Measurements from ENCODE around the gene DMAP1. TPM values are rescaled to one million over a fixed set of nuclear protein-coding genes. Genes with fewer than 3 reads are reported as not detected.

Gene DMAP1
- total RNA-seq, 2 experiments from 2014 or later = 30.2 to 34.8 TPM

DNA sequence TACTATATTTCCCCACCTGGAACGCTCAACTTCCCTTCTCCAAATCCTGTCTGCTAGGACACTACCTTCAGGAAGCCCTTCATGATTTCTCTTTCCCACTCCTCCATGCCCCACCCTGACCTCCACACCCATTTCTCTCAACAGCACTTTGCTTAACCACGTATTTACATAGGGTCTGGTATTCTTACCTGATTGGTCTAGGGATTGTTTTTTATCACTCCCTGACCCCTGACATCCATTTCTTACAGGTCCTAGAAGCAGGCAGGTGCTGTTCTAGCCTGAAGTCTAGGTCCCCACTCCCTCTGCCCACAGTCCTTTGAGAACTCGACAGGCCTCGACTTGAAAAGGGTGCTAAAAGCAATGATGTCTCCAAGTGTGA is 47.5 kb downstream of the DMAP1 start:
- H3K36me3 Mint-ChIP-seq (ENCODE audit: low read depth) = no peaks in the 10 kb centered on the region
- no peak for ATAC-seq
- H3K27ac Mint-ChIP-seq = no peak overlapping the region

DNA sequence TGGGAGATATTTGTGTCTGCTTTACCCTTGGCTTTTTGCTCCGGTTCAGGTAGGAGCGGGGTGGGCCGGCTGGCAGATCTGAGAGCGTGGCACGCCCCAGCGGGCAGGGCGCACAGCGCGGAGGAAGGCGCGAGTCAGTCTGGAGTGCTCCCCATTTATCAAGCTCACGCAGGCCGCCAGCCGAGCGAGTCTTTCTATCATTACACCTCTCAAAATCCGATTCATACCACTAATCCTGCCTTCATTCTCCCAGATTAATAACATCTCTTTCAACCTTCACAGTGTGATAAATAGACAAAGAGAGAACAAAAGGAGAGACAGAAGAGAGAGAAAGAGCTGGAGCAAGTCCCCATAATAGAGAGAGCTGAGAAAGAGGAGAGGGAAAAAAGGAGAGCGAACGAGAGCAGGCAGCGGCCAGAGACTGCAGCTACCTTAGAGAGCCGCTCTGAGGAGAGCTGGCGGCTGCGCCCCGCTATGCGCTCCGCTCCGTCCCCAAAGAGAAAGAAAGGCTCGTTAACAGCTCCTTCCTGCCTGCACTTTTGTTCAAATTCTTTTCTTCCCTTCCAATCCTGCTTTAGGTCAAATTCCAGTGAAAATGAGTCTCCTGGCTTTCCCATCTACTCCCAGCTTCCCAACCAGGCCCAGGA is 48.0 kb downstream of the DMAP1 start:
- intact Hi-C loops (cut with DNase I, micrococcal nuclease) = no loop called here
- POLR2A ChIA-PET = no interaction called here
- no peak for ATAC-seq
- H3K4me3 Mint-ChIP-seq = no peak overlapping the region
- no peak for DNase-seq
- no peak overlapping the region for H3K27ac Mint-ChIP-seq
- CTCF ChIA-PET = interaction anchor here (1.2 kb wide), 1 partner anchor 9 kb away, joined by 4 read pairs; no protein-coding TSS in a partner anchor
- H3K9me3 Mint-ChIP-seq (ENCODE audit: low read depth) = no peaks in the 10 kb centered on the region
- H3K36me3 Mint-ChIP-seq (ENCODE audit: low read depth) = no peaks in the 10 kb centered on the region
- peaks cover 13% of the 10 kb centered on the region for H3K4me1 Mint-ChIP-seq
- H3K27me3 Mint-ChIP-seq = no peaks in the 10 kb centered on the region

More for the DNA sequence above, 47.5 kb downstream of the DMAP1 start:
- no peaks in the 10 kb centered on the region for H3K27me3 Mint-ChIP-seq
- peaks cover 10% of the 10 kb centered on the region for H3K4me1 Mint-ChIP-seq
- intact Hi-C loops (cut with DNase I, micrococcal nuclease) = no loop called here
- no peak overlapping the region for H3K4me3 Mint-ChIP-seq
- ChIA-PET POLR2A (no interaction called here), CTCF (no interaction called here)
- H3K9me3 Mint-ChIP-seq (ENCODE audit: low read depth) = no peaks in the 10 kb centered on the region
- DNase-seq = no peak

DNA sequence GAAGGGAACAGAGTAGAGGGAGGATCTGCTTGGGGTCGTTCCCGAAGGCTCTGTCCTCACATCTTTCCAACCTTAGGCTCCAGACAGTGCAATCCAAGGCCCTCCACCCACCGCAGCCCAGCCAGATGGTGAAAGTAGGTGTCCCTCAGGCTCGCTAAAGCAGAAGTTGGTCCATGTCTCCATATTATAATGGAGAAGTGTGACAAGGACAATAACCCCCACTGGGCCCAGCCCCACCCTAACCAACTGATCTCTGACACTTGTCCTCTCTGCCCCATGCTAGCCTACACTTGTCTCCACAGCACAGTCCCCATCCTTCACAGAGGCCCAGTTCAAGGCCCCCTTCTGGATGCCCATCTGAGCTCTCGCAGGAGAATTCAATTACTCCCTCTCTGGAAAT is 48.7 kb downstream of the DMAP1 start:
- intact Hi-C loops (cut with DNase I, micrococcal nuclease) = no loop called here
- ChIA-PET CTCF (interaction anchor here (1.2 kb wide), 1 partner anchor 10 kb away, joined by 4 read pairs; no protein-coding TSS in a partner anchor), POLR2A (no interaction called here)
- peaks cover 13% of the 10 kb centered on the region for H3K4me1 Mint-ChIP-seq
- DNase-seq (no peak), ATAC-seq (no peak)
- H3K27me3 Mint-ChIP-seq = no peaks in the 10 kb centered on the region
- H3K27ac Mint-ChIP-seq = no peak overlapping the region
- H3K36me3 Mint-ChIP-seq (ENCODE audit: low read depth) = no peaks in the 10 kb centered on the region
- H3K4me3 Mint-ChIP-seq = no peak overlapping the region
- no peaks in the 10 kb centered on the region for H3K9me3 Mint-ChIP-seq (ENCODE audit: low read depth)

DNA sequence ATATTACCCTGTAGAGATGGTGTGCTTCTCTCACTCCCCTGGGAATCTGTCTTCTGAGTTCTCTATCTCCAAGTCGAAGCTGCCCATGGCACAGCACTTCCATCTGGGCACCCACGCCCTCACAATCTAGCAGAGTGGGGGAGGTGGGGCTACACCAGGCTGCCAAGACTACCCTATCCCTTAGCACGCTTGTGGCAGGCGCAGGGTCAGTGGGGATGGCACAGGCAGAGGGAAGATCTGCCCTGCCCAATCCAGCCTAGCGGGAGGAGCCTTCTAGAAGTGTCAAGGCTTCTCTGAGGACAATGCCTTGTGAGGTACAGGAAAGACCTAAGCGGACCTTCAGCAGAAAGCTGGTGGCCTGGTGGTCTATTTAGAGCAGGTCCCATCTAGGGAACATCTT is 49.1 kb downstream of the DMAP1 start:
- ChIA-PET CTCF (interaction anchor here (1.2 kb wide), 1 partner anchor 10 kb away, joined by 4 read pairs; no protein-coding TSS in a partner anchor), POLR2A (no interaction called here)
- intact Hi-C loops (cut with DNase I, micrococcal nuclease) = no loop called here
- Mint-ChIP-seq H3K27ac (no peak overlapping the region), H3K4me3 (no peak overlapping the region), H3K4me1 (peaks cover 13% of the 10 kb centered on the region), H3K9me3 (ENCODE audit: low read depth) (no peaks in the 10 kb centered on the region), H3K36me3 (ENCODE audit: low read depth) (no peaks in the 10 kb centered on the region), H3K27me3 (no peaks in the 10 kb centered on the region)
- ATAC-seq (no peak), DNase-seq (no peak)

DNA sequence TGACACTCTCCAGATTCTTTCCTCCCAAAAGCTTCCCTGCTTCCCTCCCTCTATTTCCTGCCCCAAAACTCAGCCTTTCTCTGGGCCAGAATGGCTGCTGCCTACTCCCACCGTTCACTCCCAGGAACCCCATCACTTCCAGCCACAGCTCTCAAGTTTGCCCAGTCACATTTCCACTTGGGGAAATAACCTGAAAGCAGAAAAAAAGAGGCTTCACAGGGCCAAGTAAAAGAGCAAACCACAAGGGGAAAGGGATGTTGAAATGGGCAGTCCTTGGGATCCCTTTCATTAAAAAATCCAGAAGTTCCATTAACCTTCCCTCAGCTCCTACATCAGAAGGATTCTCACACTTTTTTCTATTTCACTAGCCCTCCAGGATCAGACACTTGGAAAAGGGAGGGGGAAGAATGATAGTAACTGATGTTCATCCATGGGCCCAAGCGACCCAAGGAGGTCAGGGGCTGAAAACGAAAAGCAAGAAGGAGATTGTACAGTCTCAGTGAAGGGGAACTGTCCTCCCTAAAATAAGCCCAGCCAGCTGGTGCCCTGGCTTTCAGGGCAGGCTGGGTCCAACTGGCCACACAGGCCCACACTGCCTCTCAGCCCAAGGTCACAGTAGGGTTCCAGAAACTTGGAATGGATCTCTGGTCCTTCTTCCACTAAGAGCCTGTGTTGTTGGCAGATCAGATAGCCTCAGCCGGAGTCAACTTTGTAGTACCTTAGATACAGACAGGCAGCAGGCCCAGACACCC is 49.7 kb downstream of the DMAP1 start:
- ChIA-PET POLR2A (no interaction called here), CTCF (no interaction called here)
- ATAC-seq = no peak
- no peak overlapping the region for H3K4me3 Mint-ChIP-seq
- no peak for DNase-seq
- no peak overlapping the region for H3K27ac Mint-ChIP-seq
- peaks cover 13% of the 10 kb centered on the region for H3K4me1 Mint-ChIP-seq
- H3K36me3 Mint-ChIP-seq (ENCODE audit: low read depth) = no peaks in the 10 kb centered on the region
- H3K9me3 Mint-ChIP-seq (ENCODE audit: low read depth) = no peaks in the 10 kb centered on the region
- no peaks in the 10 kb centered on the region for H3K27me3 Mint-ChIP-seq
- intact Hi-C loops (cut with DNase I, micrococcal nuclease) = no loop called here

DNA sequence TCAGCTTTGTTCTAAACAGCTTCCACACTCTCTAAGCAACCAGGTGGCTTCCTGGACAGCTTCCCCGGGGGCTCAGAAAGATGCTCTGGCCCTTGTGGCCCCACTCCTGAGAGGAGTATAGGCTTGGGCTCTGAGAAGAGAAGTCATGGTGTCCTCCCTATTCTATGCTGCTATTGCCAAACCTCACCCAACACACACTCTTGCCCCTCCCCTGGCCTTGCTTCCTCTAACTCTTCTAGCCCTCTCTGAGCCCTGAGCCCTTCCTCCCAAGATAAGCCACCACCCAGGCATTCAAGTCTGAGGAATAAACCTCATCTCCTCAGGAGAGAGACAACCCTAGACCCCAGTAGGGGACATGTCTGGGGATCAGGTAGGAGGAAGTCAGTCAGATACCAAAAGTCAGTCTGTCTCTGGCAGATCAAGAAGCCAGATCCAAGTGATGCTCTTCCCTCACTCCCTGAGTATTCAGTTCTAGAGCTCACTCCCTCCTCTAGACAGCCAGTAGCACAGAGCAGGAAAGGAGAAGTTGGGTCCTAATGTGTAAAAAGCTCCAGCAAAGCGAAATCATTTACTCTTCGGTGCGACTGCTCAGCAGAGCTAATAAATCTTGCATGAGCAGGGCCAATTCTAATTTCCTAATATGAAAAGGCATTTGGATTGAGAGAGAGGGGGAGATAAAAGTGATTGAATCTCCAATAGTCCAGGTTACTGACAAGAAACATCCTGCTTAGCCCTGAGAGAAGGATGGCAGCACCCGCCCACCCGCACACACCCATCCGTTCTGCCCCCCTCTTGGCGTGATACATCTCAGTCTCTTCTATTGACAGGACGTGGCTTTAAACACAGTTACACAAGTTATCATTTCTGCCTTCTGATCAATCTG is 50.5 kb downstream of the DMAP1 start:
- no peak overlapping the region for H3K27ac Mint-ChIP-seq
- no peak overlapping the region for H3K4me3 Mint-ChIP-seq
- POLR2A ChIA-PET = no interaction called here
- H3K27me3 Mint-ChIP-seq = no peaks in the 10 kb centered on the region
- peaks cover 13% of the 10 kb centered on the region for H3K4me1 Mint-ChIP-seq
- intact Hi-C loops (cut with DNase I, micrococcal nuclease) = no loop called here
- H3K36me3 Mint-ChIP-seq (ENCODE audit: low read depth) = no peaks in the 10 kb centered on the region
- no peaks in the 10 kb centered on the region for H3K9me3 Mint-ChIP-seq (ENCODE audit: low read depth)
- CTCF ChIA-PET = no interaction called here
- peak; percentile 26 for ATAC-seq
- DNase-seq = peak; percentile 24

DNA sequence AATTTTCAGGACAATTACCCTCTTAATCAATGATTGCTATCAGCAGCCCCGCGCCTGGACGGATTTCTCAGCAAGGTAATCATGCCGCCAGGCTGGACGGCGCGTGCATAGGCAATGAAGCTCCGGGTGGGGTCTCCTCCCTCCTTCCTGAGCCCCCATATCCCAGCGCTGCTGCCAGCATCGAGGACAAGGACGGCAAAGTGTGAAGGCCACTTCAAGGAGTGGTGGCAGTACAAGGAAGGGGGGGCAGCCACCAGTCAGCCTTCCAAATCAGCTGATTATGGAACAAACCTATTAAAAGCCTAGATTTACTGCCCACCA is 51.1 kb downstream of the DMAP1 start:
- H3K36me3 Mint-ChIP-seq (ENCODE audit: low read depth) = no peaks in the 10 kb centered on the region
- DNase-seq (no peak), ATAC-seq (no peak)
- ChIA-PET CTCF (no interaction called here), POLR2A (no interaction called here)
- H3K27me3 Mint-ChIP-seq = no peaks in the 10 kb centered on the region
- H3K9me3 Mint-ChIP-seq (ENCODE audit: low read depth) = no peaks in the 10 kb centered on the region
- intact Hi-C loops (cut with DNase I, micrococcal nuclease) = no loop called here
- no peak overlapping the region for H3K27ac Mint-ChIP-seq
- peaks cover 17% of the 10 kb centered on the region for H3K4me1 Mint-ChIP-seq
- H3K4me3 Mint-ChIP-seq = no peak overlapping the region

DNA sequence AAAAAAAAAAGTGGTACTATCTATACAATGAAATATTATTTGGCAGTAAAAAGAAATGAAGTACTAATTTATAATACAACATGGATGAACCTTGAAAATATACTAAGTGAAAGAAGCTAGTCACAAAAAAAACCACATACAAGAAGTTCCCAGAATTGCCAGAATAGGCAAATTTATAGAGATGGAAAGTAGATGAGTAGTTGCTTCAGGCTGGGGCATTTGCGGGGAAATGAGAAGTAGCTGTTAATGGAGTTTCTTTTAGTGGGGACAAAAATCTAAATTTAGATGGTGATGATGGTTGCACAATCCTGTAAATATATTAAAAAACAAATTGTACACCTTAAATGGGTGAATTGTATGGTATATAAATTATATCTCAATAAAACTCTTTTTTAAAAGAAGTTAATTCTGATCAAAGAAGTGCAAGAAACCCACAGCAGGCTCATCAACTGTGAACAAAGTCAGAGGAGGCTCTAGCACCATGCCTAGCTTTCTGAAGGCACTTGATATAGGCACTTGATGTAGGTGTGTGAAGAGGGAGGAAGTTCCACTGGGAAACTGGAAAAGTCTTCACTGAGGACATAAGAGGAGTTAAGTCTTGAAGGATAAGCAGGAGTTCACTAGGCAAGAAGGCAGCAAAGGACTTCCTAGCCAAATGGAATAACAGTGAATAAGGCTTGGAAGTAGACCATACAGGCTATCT is 52.5 kb downstream of the DMAP1 start:
- H3K4me3 Mint-ChIP-seq = no peak overlapping the region
- H3K9me3 Mint-ChIP-seq (ENCODE audit: low read depth) = no peaks in the 10 kb centered on the region
- DNase-seq (no peak), ATAC-seq (no peak)
- H3K27ac Mint-ChIP-seq = no peak overlapping the region
- H3K27me3 Mint-ChIP-seq = no peaks in the 10 kb centered on the region
- intact Hi-C loops (cut with DNase I, micrococcal nuclease) = no loop called here
- CTCF ChIA-PET = interaction anchor here (1.1 kb wide), 1 partner anchor 48 kb away, joined by 3 read pairs; no protein-coding TSS in a partner anchor
- no peaks in the 10 kb centered on the region for H3K36me3 Mint-ChIP-seq (ENCODE audit: low read depth)
- peaks cover 17% of the 10 kb centered on the region for H3K4me1 Mint-ChIP-seq
- POLR2A ChIA-PET = interaction anchor here (1.2 kb wide), 1 partner anchor 17 kb away, joined by 3 read pairs; no protein-coding TSS in a partner anchor

DNA sequence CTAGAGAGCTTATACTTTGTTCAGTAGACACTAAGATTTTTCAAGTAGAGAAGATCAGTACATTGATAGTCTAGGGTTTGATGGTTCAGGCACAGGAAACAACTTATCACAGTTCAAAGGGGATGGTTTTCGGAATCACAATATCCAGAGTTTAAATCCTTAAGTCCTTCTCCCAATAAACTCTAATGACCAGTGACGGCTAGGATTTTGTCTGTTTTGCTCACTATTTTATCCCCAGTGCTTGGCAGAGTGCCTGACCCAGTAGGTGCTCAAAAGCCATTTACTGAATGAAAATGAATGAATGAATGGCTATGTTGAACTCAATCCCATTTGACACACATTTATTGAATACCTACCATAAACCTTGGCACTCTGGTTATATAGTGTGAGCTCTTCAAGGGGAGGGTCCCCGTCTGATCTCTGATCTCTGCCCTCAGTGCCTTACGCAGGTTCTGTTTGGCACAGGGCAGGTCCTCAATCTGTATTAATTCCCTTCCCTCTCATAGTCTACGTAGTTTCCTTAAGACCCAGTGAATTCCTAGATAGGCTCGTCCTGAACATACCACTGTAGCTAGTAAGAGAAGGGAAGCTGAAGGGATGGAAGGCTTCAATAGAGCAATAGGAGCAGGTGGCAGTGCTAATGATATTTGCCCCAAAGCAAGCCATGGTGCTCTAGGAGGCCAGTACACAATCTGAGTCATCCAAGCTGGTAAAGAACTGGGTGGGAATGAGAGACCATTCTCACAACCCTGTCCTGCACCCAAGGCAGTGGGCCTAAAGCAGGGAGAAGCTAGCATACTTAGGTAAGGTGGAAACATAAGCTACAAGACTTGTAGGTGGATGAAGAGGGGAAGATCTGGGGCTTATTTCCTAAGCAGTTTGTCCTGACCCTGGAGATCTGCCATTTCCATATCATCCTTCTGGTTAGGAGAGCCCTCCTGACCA is 53.4 kb downstream of the DMAP1 start:
- Mint-ChIP-seq H3K27me3 (no peaks in the 10 kb centered on the region), H3K27ac (no peak overlapping the region), H3K4me3 (no peak overlapping the region), H3K9me3 (ENCODE audit: low read depth) (no peaks in the 10 kb centered on the region), H3K36me3 (ENCODE audit: low read depth) (no peaks in the 10 kb centered on the region), H3K4me1 (peaks cover 17% of the 10 kb centered on the region)
- no peak for DNase-seq
- CTCF ChIA-PET = interaction anchor here (0.8 kb wide), 1 partner anchor 768 kb away, joined by 3 read pairs; no protein-coding TSS in a partner anchor
- no peak for ATAC-seq
- POLR2A ChIA-PET = interaction anchor here (1.2 kb wide), 1 partner anchor 17 kb away, joined by 3 read pairs; no protein-coding TSS in a partner anchor
- intact Hi-C loops (cut with DNase I, micrococcal nuclease) = no loop called here

DNA sequence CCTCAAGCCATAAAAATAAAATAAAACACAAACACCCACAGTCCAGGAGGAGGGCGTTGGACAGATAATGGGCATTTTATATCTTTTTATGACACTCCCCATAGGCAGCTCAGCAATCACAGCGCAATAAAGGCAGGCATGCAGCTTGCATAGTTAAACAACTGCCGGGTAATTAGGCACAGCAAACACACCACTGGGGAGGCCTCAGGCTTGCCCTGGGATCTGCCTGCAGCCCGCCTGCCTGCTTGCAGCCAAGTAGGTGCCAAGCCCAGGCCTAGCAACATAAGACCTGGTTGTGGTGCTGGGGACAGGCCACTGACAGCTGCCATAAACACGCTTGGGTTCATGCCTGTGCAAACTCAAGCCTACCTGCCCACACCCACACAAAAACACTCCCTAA is 54.2 kb downstream of the DMAP1 start:
- Mint-ChIP-seq H3K9me3 (ENCODE audit: low read depth) (no peaks in the 10 kb centered on the region), H3K4me1 (peaks cover 17% of the 10 kb centered on the region), H3K36me3 (ENCODE audit: low read depth) (peaks cover 2% of the 10 kb centered on the region), H3K4me3 (no peak overlapping the region), H3K27ac (no peak overlapping the region), H3K27me3 (no peaks in the 10 kb centered on the region)
- intact Hi-C loops (cut with DNase I, micrococcal nuclease) = no loop called here
- ChIA-PET POLR2A (no interaction called here), CTCF (interaction anchor here (0.8 to 1.0 kb wide), 2 partner anchors 49 to 767 kb away, joined by 3 read pairs; no protein-coding TSS in a partner anchor)
- ATAC-seq = no peak
- DNase-seq = no peak
